Activated naive CD8-positive, alpha-beta T cell treated with anti-CD3 and anti-CD28 coated beads, Interleukin-2, amount 50 U/mL, for 16 hours (primary cell): ENCODE measurements around the gene RNF130.

Experiments used
- DNase-seq: peaks from one replicate; pipeline ENCODE4 v3.0.0-alpha.2; 2020; ENCODE audit warnings: low read depth, low spot score

The RNF130 gene

GRCh38 chr5:180056153-180056552 is 15.4 kb downstream of the RNF130 start:
- DNase-seq = no peak

GRCh38 chr5:180054226-180054625 is 17.3 kb downstream of the RNF130 start:
- DNase-seq = no peak

DNA sequence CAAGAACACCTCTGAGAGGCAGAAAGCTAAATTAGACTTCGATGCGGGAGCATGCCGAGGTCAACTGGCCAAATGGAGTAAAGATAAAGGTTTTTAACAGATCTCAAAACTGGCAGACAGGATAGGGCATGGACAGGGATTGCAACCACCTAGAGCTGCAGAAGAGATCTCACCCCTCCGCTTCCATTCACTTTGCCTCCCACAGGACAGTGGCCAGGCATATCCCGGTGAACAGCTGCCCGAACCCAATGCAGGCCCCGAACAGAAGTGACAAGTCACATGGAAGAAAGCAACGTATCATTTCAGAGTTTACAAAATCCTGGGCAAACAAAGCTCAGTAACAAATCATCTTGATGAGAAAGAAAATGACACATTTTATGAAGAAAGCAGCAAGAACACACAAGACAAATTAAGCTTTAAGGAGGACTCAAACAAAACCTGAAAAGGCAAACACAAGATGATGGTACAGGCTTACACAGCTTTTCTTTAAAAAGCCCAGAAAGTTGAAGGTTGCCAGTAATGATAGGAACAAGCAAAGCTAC is 18.4 kb downstream of the RNF130 start:
- no peak for DNase-seq

- no peak for DNase-seq
These were observed 19.2 kb downstream of the RNF130 start for GRCh38 chr5:180052211-180052818.

- no peak for DNase-seq
These were observed 21.2 kb downstream of the RNF130 start for GRCh38 chr5:180050121-180050940.

DNA sequence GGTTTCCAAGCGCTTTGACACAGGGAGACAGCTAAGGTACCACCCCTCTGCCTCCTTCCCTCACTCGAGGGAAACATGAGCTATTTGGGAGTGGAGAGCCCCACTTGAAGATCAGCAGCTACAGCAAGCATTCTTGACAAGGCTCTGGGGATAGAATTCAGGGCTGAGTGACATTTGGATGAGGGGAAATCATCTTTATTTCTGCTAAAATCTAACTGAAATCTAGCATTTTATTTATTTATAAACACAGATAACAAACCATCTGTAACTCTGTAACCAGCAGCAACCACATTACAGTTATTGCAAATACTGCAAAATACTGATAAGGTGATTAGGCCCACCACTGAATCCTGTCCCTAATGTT is 22.4 kb downstream of the RNF130 start:
- DNase-seq = no peak

- DNase-seq = no peak
These were observed 23.9 kb downstream of the RNF130 start for GRCh38 chr5:180047667-180048066.

DNA sequence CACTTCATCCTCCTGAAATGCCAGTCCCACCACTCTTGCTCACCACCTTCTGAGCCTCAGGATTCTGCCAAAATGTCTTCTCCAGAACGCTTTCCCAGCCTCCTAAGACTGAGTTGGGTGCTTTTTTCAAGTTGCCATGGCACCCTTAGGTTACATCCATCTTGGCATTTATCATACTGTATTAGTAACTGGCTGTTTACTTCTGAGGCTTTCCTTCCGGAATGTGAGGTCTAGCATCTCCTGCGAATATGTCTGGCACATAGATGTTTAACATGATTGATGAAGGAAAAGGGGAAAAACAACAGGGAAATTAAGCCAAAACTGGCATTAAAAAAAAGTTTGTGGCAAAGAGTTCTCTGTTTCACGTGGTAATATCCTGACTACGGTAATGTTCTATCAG is 24.9 kb downstream of the RNF130 start:
- no peak for DNase-seq

GRCh38 chr5:180045889-180046499 is 25.6 kb downstream of the RNF130 start:
- no peak for DNase-seq

- no peak for DNase-seq
These were observed 28.2 kb downstream of the RNF130 start for GRCh38 chr5:180043377-180043776.

- DNase-seq = no peak
These were observed 30.0 kb downstream of the RNF130 start for GRCh38 chr5:180041301-180042274.

- DNase-seq = no peak
These were observed 31.0 kb downstream of the RNF130 start for GRCh38 chr5:180040287-180041214.

- no peak for DNase-seq
These were observed 36.2 kb downstream of the RNF130 start for GRCh38 chr5:180035206-180035931.

- DNase-seq = no peak
These were observed 37.0 kb downstream of the RNF130 start for GRCh38 chr5:180034564-180034963.

GRCh38 chr5:180027459-180028089 is 44.0 kb downstream of the RNF130 start:
- no peak for DNase-seq

GRCh38 chr5:180026734-180027458 is 44.7 kb downstream of the RNF130 start:
- DNase-seq = no peak

- DNase-seq = no peak
These were observed 45.2 kb downstream of the RNF130 start for GRCh38 chr5:180026320-180026719.

GRCh38 chr5:180021900-180022299 is 49.7 kb downstream of the RNF130 start:
- no peak for DNase-seq

GRCh38 chr5:180020176-180020575 is 51.4 kb downstream of the RNF130 start:
- no peak for DNase-seq
